ENCODE data around the gene CRX. TPM values are rescaled to one million over a fixed set of nuclear protein-coding genes. Genes with fewer than 3 reads are reported as not detected.
"Not testable (repeated sequence)": the region's sequence is repeated elsewhere in the genome, so short reads cannot be mapped to it uniquely, and the experiment has no call there.

Gene CRX
- total RNA-seq, 1 donor from 2014 or later, result not detected

DNA sequence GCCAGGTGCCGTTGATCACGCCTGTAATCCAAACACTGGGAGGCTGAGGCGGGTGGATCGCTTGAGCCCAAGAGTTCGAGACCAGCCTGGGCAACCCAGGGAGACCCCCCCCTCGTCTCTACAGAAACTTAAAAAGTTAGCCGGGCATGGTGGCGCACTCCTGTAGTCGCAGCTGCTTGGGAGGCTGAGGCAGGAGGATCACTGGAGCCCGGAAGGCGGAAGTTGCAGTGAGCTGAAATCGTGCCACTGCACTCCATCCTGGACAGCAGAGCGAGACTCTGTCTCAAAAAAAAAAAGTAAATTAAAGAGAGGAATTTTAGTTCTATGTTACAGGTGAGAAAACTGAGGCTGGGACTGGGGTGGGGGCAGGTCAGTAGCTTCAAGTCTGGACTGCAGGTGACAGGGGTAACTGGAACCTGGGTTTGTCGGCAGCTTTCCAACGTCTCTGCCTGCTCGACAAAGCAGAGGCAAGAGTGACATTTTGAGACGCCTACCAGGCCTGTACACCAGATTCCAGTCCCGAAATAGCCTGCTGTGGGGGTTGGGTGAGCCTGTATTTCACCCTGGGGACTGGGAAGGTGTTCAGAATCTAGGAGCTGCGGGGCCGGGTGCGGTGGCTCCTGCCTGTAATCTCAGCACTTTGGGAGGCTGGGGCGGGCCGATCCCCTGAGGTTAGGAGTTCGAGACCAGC lies 42.1 kb upstream of the CRX start:
- Mint-ChIP-seq H3K27me3 (no peaks in the 10 kb centered on the region), H3K4me3 (peak overlapping the region; percentile 97), H3K27ac (peak overlapping the region; percentile 81), H3K36me3 (peaks cover 23% of the 10 kb centered on the region), H3K9me3 (no peaks in the 10 kb centered on the region), H3K4me1 (ENCODE audit: unreplicated experiment) (peaks cover 14% of the 10 kb centered on the region)
- TF ChIP-seq, protein P1, sequence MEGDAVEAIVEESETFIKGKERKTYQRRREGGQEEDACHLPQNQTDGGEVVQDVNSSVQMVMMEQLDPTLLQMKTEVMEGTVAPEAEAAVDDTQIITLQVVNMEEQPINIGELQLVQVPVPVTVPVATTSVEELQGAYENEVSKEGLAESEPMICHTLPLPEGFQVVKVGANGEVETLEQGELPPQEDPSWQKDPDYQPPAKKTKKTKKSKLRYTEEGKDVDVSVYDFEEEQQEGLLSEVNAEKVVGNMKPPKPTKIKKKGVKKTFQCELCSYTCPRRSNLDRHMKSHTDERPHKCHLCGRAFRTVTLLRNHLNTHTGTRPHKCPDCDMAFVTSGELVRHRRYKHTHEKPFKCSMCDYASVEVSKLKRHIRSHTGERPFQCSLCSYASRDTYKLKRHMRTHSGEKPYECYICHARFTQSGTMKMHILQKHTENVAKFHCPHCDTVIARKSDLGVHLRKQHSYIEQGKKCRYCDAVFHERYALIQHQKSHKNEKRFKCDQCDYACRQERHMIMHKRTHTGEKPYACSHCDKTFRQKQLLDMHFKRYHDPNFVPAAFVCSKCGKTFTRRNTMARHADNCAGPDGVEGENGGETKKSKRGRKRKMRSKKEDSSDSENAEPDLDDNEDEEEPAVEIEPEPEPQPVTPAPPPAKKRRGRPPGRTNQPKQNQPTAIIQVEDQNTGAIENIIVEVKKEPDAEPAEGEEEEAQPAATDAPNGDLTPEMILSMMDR (conservative IDR thresholded peaks at IDR 0.05), result no peak
- no peak for DNase-seq (ENCODE audit: extremely low spot score, unreplicated experiment)

DNA sequence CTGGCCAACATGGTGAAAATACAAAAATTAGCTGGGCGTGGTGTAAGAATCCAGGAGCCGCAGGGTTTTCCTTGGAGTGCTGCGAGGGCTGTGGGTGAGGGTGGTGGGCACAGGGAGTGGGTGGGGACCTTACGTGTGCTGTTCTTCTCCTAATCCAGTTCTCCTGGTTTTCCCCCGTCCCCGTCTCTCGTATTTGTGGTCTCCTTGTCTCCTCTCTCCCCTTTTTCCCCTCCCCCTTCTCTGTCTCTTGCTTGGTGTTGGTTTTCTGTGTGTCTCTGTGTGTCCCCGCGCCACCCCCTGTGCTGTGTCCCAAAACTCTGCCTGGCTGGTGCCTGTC lies 41.6 kb upstream of the CRX start:
- H3K36me3 Mint-ChIP-seq, result peaks cover 23% of the 10 kb centered on the region
- no peaks in the 10 kb centered on the region for H3K27me3 Mint-ChIP-seq
- no peak for DNase-seq (ENCODE audit: extremely low spot score, unreplicated experiment)
- H3K4me1 Mint-ChIP-seq (ENCODE audit: unreplicated experiment), result peaks cover 14% of the 10 kb centered on the region
- no peaks in the 10 kb centered on the region for H3K9me3 Mint-ChIP-seq
- H3K27ac Mint-ChIP-seq, result peak overlapping the region; percentile 57
- TF ChIP-seq, protein P1 (conservative IDR thresholded peaks at IDR 0.05), result no peak
- peak overlapping the region; percentile 97 for H3K4me3 Mint-ChIP-seq

DNA sequence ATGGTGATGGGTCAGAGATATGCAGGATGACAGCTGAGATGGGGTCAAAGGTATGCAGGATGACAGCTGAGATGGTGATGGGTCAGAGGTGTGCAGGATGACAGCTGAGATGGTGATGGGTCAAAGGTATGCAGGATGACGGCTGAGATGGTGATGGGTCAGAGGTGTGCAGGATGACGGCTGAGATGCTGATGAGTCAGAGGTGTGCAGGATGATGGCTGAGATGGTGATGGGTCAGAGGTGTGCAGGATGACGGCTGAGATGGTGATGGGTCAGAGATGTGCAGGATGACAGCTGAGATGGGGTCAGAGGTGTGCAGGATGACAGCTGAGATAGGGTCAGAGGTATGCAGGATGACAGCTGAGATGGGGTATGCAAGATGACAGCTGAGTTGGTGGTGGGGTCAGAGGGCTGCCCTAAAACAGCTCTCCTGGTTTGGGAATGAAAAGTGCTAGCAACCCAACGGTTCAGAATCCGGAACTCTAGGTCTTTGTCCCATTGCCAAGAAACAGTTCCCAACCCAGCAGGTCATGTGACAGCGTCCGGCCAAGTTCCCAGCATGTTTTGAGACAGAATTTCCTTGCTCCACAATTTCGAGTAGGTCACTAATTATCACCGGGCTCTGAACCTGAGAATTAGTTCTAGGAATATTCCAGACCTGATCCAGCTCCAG lies 40.0 kb upstream of the CRX start:
- Mint-ChIP-seq H3K4me3 (peak overlapping the region; percentile 22), H3K4me1 (ENCODE audit: unreplicated experiment) (peaks cover 9% of the 10 kb centered on the region), H3K36me3 (peaks cover 23% of the 10 kb centered on the region), H3K27me3 (no peaks in the 10 kb centered on the region), H3K9me3 (no peaks in the 10 kb centered on the region), H3K27ac (no peak overlapping the region)
- TF ChIP-seq, protein P1 (conservative IDR thresholded peaks at IDR 0.05), result no peak
- no peak for DNase-seq (ENCODE audit: extremely low spot score, unreplicated experiment)

DNA sequence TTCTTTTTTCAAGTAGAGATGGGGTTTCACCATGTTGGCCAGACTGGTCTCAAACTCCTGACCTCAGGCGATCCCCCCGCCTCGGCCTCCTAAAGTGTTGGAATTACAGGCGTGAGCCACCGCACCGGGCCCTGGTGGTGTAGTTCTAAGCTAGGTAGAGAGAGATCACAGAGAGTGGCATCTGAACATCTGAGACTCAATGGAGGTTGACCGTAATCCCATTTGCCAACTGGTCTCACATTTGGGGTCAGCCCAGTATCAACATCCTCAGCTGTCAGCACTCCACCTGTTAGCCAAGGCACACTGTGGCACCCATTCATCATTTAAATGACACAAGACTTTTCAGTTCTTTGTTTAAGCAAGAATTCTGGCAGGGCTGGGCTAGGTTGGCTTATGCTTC lies 35.2 kb upstream of the CRX start:
- H3K27me3 Mint-ChIP-seq, result no peaks in the 10 kb centered on the region
- H3K9me3 Mint-ChIP-seq, result no peaks in the 10 kb centered on the region
- TF ChIP-seq, protein P1 (conservative IDR thresholded peaks at IDR 0.05), result no peak
- H3K27ac Mint-ChIP-seq, result no peak overlapping the region
- DNase-seq (ENCODE audit: extremely low spot score, unreplicated experiment), result no peak
- H3K4me3 Mint-ChIP-seq, result no peak overlapping the region
- peaks cover 6% of the 10 kb centered on the region for H3K4me1 Mint-ChIP-seq (ENCODE audit: unreplicated experiment)
- H3K36me3 Mint-ChIP-seq, result peaks cover 22% of the 10 kb centered on the region

DNA sequence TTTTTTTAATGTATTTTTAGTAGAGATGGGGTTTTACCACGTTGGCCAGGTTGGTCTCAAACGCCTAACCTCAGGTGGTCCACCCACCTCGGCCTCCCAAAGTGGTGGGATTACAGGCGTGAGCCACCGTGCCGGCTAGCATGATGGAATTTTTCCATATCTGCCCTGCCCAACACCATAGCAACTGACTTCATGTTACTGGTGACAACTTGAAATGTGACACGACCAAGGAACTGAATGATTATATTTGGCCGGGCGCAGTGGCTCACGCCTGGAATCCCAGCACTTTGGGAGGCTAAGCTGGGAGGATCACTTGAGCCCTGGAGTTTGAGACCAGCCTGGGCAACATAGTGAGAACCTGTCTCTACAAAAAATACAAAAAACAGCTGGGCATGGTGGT lies 34.4 kb upstream of the CRX start:
- not testable (repeated sequence) for H3K27me3 Mint-ChIP-seq; DNase-seq (ENCODE audit: extremely low spot score, unreplicated experiment); H3K4me3 Mint-ChIP-seq; H3K27ac Mint-ChIP-seq; H3K4me1 Mint-ChIP-seq (ENCODE audit: unreplicated experiment); H3K9me3 Mint-ChIP-seq
- H3K36me3 Mint-ChIP-seq, result peaks cover 14% of the 10 kb centered on the region

DNA sequence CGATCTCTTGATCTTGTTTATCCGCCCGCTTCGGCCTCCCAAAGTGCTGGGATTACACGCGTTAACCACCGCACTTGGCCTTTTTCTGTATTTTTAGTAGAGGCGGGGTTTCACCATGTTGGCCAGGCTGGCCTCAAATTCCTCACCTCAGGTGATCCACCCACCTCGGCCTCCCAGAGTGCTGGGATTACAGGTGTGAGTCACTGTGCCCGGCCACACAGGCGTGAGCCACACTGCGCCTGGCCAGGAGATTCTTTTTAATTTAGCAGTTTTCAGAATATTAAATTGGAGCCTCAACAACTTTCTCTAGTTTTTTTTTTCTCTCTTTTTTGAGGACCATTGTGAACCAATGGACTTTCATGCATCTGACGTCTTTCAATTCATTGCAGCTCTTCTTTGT lies 31.9 kb upstream of the CRX start:
- not testable (repeated sequence) for H3K4me3 Mint-ChIP-seq; H3K4me1 Mint-ChIP-seq (ENCODE audit: unreplicated experiment); DNase-seq (ENCODE audit: extremely low spot score, unreplicated experiment); H3K27me3 Mint-ChIP-seq; H3K36me3 Mint-ChIP-seq; H3K27ac Mint-ChIP-seq; H3K9me3 Mint-ChIP-seq
